Regular cardiac myocyte (primary cell): ENCODE results near the gene APOBR. TPM values are rescaled to one million over a fixed set of nuclear protein-coding genes. Genes with fewer than 3 reads are reported as not detected.

Experiments
- total RNA-seq: library from RNA; depleted of rRNA; stranded (reverse); fragments of >200 nt; gene quantifications from 2 replicates; pipeline ENCODE4 v1.2.3, GENCODE V29; 2014

APOBR gene
- not detected in 2 replicates for total RNA-seq

GRCh38 chr16:28494121-28494851, at the start of gene APOBR:
Gene APOBR, plus strand, starts transcription at chr16:28494643. Its CDS starts 39 bp downstream, at chr16:28494682.

GRCh38 chr16:28491970-28492474, 2.4 kb upstream of the APOBR start, which contains the start of gene CLN3:
Gene CLN3, minus strand, starts transcription at chr16:28492074. Its CDS starts 315 bp downstream, at chr16:28491759.

DNA sequence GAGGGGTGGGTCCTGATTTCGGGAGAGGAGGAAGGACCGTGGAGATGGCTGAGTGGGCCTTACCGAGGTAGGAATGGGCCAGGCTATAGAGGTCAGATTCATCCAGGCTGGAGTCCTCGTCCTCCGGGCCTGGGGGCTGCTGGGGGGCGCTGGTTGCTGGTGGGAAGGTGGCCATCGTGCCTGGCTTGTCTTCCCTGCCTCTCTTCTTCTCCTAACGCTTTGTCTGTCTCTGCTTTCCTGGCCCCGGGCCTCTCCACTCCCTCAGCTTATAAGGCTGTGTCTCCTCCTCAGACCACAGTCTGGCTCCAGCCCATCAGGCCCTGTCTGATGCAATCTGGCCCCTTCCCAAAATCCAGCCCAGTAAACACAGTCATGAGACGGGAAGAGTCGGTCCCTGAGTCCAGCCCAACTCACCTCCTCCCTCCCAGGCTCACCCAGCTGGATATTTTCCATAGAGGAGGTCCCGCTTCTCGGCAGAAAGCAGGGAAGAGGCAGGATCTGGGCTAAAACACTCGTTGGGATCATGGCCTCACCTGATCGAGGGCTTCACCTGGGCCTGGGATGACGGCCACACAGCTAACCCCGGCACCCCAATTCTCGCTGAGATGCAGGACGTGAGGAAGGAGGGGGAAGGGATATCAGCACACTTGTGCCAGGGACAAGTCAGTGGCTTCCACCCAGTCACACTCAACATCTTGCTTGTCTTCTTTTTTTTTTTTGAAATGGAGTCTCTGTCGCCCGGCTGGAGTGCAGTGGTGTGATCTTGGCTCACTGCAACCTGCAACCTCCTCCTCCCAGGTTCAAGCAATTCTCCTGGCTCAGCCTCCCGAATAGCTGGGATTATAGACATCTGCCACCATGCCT, 44.5 kb downstream of the APOBR start, which contains the start of gene NUPR1:
Gene NUPR1 (minus strand): TSS at position 242 of the 864 bp plus-strand sequence. CDS start 67 bp downstream, at position 175.

Other genes with a start within 250 kb of the APOBR start
- gene SBK1, start 202.1 kb upstream of the APOBR start, total RNA-seq = not detected in 2 replicates
- gene NPIPB6, start 131.1 kb upstream of the APOBR start, total RNA-seq = under 0.01 TPM in 1 of 2 replicates, not detected in the other
- 56.4 and 87.0 TPM in 2 replicates for gene EIF3CL, start 90.8 kb upstream of the APOBR start, total RNA-seq
- gene NPIPB7, start 22.3 kb upstream of the APOBR start, total RNA-seq = not detected in 2 replicates
- gene CLN3, start 2.6 kb upstream of the APOBR start, total RNA-seq = 9.2 and 9.6 TPM in 2 replicates
- not detected in 2 replicates for gene IL27, start 12.2 kb downstream of the APOBR start, total RNA-seq
- gene NUPR1, start 44.3 kb downstream of the APOBR start, total RNA-seq = 4.6 and 7.9 TPM in 2 replicates
- gene SGF29, start 59.3 kb downstream of the APOBR start, total RNA-seq = 6.2 and 7.1 TPM in 2 replicates
- gene SULT1A2, start 102.4 kb downstream of the APOBR start, total RNA-seq = 0.19 and 0.56 TPM in 2 replicates
- gene SULT1A1, start 115.4 kb downstream of the APOBR start, total RNA-seq = 6.1 and 9.6 TPM in 2 replicates
- gene NPIPB8, start 143.4 kb downstream of the APOBR start, total RNA-seq = under 0.01 and 0.19 TPM in 2 replicates
- gene EIF3C, start 216.8 kb downstream of the APOBR start, total RNA-seq = 65.1 and 158 TPM in 2 replicates